SK-N-SH (cell line): Measurements from ENCODE around the gene ATP2B2.

Experiments used
- EZH2phosphoT487 ChIP-seq: fragments of 200-600 bp; sonication (generic); IDR thresholded peaks from 2 replicates; pipeline ENCODE4 v1.6.1; 2017; ENCODE audit warnings: low read depth, mixed run types, mild to moderate bottlenecking, antibody characterized with exemption, moderate library complexity, borderline replicate concordance
- TAF1 ChIP-seq: IDR thresholded peaks from 2 replicates; pipeline ENCODE4 v1.6.1; 2012; ENCODE audit warnings: low read depth, mild to moderate bottlenecking, low read length, moderate library complexity, borderline replicate concordance
- TF ChIP-seq, protein P1 (sequence below): fragments of 200-600 bp; sonication (generic); IDR thresholded peaks from 2 replicates; pipeline ENCODE4 v1.6.1; 2017; ENCODE audit warnings: antibody characterized with exemption, mild to moderate bottlenecking, moderate library complexity
- TF ChIP-seq, protein P2 (sequence below): IDR thresholded peaks from 2 replicates; pipeline ENCODE4; 2012
- TF ChIP-seq, protein P3 (sequence below): IDR thresholded peaks from 2 replicates; pipeline ENCODE4 v1.4.0; 2012; ENCODE audit warnings: low read depth

DNA sequence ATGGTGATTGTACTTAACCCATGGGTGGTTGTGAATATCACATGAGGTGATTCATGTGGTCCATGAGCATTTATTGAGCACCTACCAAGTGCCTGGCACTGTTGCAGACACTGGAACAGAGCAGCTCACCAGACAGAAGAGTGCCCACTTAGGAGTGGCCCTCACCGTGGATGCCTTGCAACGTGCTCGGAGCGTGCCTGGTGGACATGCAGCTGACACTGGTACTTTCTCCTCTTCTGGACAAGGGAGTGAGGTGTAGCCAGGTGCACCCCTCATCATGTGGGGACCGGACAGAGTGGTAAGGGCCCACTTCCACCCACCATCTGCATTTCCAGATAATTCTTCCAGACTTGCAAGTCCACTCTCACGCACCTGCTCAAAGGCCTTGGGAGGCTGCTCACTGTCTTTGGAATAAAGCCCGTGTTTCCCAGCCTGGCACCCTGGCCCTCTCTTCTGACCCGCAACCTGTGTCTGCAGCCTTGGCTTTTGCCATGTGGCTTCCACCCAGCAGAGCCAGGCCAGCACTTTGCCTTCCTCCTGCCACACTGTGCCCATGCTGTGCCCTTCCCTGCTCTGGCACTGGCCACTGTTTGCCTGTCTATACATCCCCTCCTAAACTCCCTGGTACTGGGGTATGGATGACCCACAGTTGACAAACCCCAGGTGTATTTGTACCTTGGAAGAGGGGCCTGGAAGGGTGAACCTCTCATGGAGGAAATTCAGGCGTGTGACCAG is 93.6 kb downstream of the ATP2B2 start:
- TF ChIP-seq, protein P1, sequence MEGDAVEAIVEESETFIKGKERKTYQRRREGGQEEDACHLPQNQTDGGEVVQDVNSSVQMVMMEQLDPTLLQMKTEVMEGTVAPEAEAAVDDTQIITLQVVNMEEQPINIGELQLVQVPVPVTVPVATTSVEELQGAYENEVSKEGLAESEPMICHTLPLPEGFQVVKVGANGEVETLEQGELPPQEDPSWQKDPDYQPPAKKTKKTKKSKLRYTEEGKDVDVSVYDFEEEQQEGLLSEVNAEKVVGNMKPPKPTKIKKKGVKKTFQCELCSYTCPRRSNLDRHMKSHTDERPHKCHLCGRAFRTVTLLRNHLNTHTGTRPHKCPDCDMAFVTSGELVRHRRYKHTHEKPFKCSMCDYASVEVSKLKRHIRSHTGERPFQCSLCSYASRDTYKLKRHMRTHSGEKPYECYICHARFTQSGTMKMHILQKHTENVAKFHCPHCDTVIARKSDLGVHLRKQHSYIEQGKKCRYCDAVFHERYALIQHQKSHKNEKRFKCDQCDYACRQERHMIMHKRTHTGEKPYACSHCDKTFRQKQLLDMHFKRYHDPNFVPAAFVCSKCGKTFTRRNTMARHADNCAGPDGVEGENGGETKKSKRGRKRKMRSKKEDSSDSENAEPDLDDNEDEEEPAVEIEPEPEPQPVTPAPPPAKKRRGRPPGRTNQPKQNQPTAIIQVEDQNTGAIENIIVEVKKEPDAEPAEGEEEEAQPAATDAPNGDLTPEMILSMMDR = no peak
- TF ChIP-seq, protein P2, sequence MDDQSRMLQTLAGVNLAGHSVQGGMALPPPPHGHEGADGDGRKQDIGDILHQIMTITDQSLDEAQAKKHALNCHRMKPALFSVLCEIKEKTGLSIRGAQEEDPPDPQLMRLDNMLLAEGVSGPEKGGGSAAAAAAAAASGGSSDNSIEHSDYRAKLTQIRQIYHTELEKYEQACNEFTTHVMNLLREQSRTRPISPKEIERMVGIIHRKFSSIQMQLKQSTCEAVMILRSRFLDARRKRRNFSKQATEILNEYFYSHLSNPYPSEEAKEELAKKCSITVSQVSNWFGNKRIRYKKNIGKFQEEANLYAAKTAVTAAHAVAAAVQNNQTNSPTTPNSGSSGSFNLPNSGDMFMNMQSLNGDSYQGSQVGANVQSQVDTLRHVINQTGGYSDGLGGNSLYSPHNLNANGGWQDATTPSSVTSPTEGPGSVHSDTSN = no peak
- TF ChIP-seq, protein P3, sequence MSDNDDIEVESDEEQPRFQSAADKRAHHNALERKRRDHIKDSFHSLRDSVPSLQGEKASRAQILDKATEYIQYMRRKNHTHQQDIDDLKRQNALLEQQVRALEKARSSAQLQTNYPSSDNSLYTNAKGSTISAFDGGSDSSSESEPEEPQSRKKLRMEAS = no peak
- TF ChIP-seq EZH2phosphoT487 (no peak), TAF1 (no peak)
